HCT116 (cell line): ENCODE results near the gene CCDC74A. TPM values are rescaled to one million over a fixed set of nuclear protein-coding genes. Genes with fewer than 3 reads are reported as not detected.

Source experiments
- ATAC-seq: fragments of 200-7000 bp; cut with Tn5 transposase; 2 replicates; pipeline ENCODE4 v1.9.1; 2020; ENCODE audit warnings: mild to moderate bottlenecking, moderate library complexity
- BruUV-seq: library from RNA; stranded (reverse); fragments of 400-500 nt; replicated peaks from 2 replicates; lab custom pipeline; 2021; lab: Mats Ljungman, UMichigan
- CTCF ChIA-PET: fragments of 300-600 bp; sonication (Branson Sonifier 250); formaldehyde crosslinking; loops from one replicate; lab custom pipeline; 2021; ENCODE audit warnings: antibody characterized with exemption; lab: Charles Lee
- POLR2A ChIA-PET: fragments of 300-600, 350-600 bp; sonication (Branson Sonifier 250); formaldehyde crosslinking; loops from one replicate; lab custom pipeline; 2021; ENCODE audit warnings: antibody characterized with exemption; lab: Charles Lee
- RAD21 ChIA-PET, 2 experiments: fragments of 300-600 bp; sonication (Branson Sonifier 250); formaldehyde crosslinking; loops; one replicate each; lab custom pipeline; 2023; ENCODE audit warnings: low total read pairs in 2 of 2; ENCODE audit not compliant: uncharacterized antibody in 2 of 2, unreplicated experiment in 2 of 2, low non-redundant PET in 1 of 2; lab: Charles Lee
- DNase-seq: peaks from one replicate; pipeline ENCODE4 v3.0.0-alpha.2; 2010; ENCODE audit warnings: low read depth, low spot score
- H2AFZ ChIP-seq: fragments of 200-600 bp; shearing (Covaris generic), sonication (generic); 2 replicates; pipeline ENCODE4 v1.6.1; 2017; ENCODE audit warnings: low read depth, mixed run types, mixed read lengths, antibody characterized with exemption, low read length; ENCODE audit not compliant: poor library complexity, severe bottlenecking
- H3K27ac ChIP-seq: 2 replicates; pipeline ENCODE4 v1.5.1; 2012; ENCODE audit warnings: low read depth, low read length
- H3K27me3 ChIP-seq: fragments of 200-600 bp; sonication (generic); 2 replicates; pipeline ENCODE4 v1.6.1; 2016; ENCODE audit warnings: mixed run types, low read length, mixed read lengths; ENCODE audit not compliant: insufficient read depth
- H3K36me3 ChIP-seq, 2 experiments: fragments of 200-500 bp in 1 of 2; fragments of 200-600 bp in 1 of 2; sonication (Bioruptor generic) in 1 of 2; sonication (generic) in 1 of 2; 2 replicates each; pipeline versions ENCODE4 v1.5.1 to v1.6.1; 2014 to 2016; ENCODE audit warnings: low read length in 2 of 2, inconsistent platforms in 1 of 2, mixed read lengths in 1 of 2, mixed run types in 1 of 2; ENCODE audit not compliant: insufficient read depth in 2 of 2, control insufficient read depth in 1 of 2
- H3K4me1 ChIP-seq, 2 experiments: fragments of 200-600 bp in 1 of 2; sonication (generic) in 1 of 2; 2 replicates each; pipeline versions ENCODE4 v1.5.1 to v1.6.1; 2012 to 2017; ENCODE audit warnings: low read length in 2 of 2, inconsistent platforms in 1 of 2, mild to moderate bottlenecking in 1 of 2, mixed read lengths in 1 of 2, mixed run types in 1 of 2, moderate library complexity in 1 of 2; ENCODE audit not compliant: insufficient read depth in 2 of 2, control insufficient read depth in 1 of 2
- H3K4me2 ChIP-seq: fragments of 200-600 bp; sonication (generic); 2 replicates; pipeline ENCODE4 v1.6.1; 2017; ENCODE audit warnings: mixed run types, low read length, mixed read lengths
- H3K4me3 ChIP-seq, 2 experiments: fragments of 200-600 bp in 1 of 2; sonication (generic) in 1 of 2; replicated peaks in 1 of 2; 2 replicates each; pipeline ENCODE4 v1.5.1; 2011 to 2016; ENCODE audit warnings: low read length in 2 of 2, control low read depth in 1 of 2, low read depth in 1 of 2, mild to moderate bottlenecking in 1 of 2, mixed read lengths in 1 of 2, mixed run types in 1 of 2
- H3K79me2 ChIP-seq: fragments of 200-600 bp; sonication (generic); 2 replicates; pipeline ENCODE4 v1.6.1; 2017; ENCODE audit warnings: mild to moderate bottlenecking, mixed run types, low read length, moderate library complexity, mixed read lengths; ENCODE audit not compliant: insufficient read depth
- H3K9ac ChIP-seq: fragments of 200-600 bp; sonication (generic); 2 replicates; pipeline ENCODE4 v1.6.1; 2016; ENCODE audit warnings: low read length, mixed read lengths
- H3K9me2 ChIP-seq: fragments of 200-600 bp; sonication (generic), shearing (Covaris generic); 2 replicates; pipeline ENCODE4 v1.6.1; 2017; ENCODE audit warnings: mixed run types, mild to moderate bottlenecking, moderate library complexity; ENCODE audit not compliant: insufficient read depth
- H3K9me3 ChIP-seq, 2 experiments: fragments of 200-500 bp in 1 of 2; fragments of 200-600 bp in 1 of 2; sonication (Bioruptor generic) in 1 of 2; sonication (generic) in 1 of 2; 2 replicates each; pipeline ENCODE4 v1.6.1; 2014 to 2017; ENCODE audit warnings: low read length in 2 of 2, mixed read lengths in 2 of 2, inconsistent platforms in 1 of 2, low read depth in 1 of 2, mild to moderate bottlenecking in 1 of 2, mixed run types in 1 of 2, moderate library complexity in 1 of 2; ENCODE audit not compliant: control insufficient read depth in 1 of 2, insufficient read depth in 1 of 2
- H4K20me1 ChIP-seq: fragments of 200-600 bp; sonication (generic), shearing (Covaris generic); 2 replicates; pipeline ENCODE4 v1.6.1; 2017; ENCODE audit warnings: mixed run types, mild to moderate bottlenecking, moderate library complexity; ENCODE audit not compliant: insufficient read depth
- ATF3 ChIP-seq: IDR thresholded peaks from 2 replicates; pipeline ENCODE4 v1.6.1; 2012
- CBX3 ChIP-seq: IDR thresholded peaks from 2 replicates; pipeline ENCODE4 v1.6.1; 2012; ENCODE audit warnings: low read depth
- CEBPB ChIP-seq: IDR thresholded peaks from 2 replicates; pipeline ENCODE4 v1.6.1; 2012; ENCODE audit warnings: low read depth
- CTCF ChIP-seq, 3 experiments: fragments of 200-600 bp in 1 of 3; sonication (generic) in 1 of 3; IDR thresholded peaks in 2 of 3; conservative IDR thresholded peaks in 1 of 3; 2 replicates each; pipeline ENCODE4 v1.5.1; 2012 to 2017; ENCODE audit warnings: low read depth in 2 of 3, low read length in 2 of 3, antibody characterized with exemption in 1 of 3, borderline replicate concordance in 1 of 3, control low read depth in 1 of 3, mild to moderate bottlenecking in 1 of 3, mixed read lengths in 1 of 3, mixed run types in 1 of 3, moderate library complexity in 1 of 3; ENCODE audit not compliant: insufficient read depth in 1 of 3
- EGR1 ChIP-seq: IDR thresholded peaks from 2 replicates; pipeline ENCODE4 v1.6.1; 2012; ENCODE audit warnings: low read depth
- ELF1 ChIP-seq: IDR thresholded peaks from 2 replicates; pipeline ENCODE4 v1.6.1; 2012; ENCODE audit warnings: low read depth, borderline replicate concordance
- EZH2 ChIP-seq: fragments of 200-600 bp; sonication (generic); IDR thresholded peaks from 2 replicates; pipeline ENCODE4 v1.6.1; 2017; ENCODE audit warnings: antibody characterized with exemption, mixed run types
- EZH2phosphoT487 ChIP-seq: fragments of 200-600 bp; IDR thresholded peaks from 2 replicates; pipeline ENCODE4 v1.6.1; 2018; ENCODE audit warnings: antibody characterized with exemption, borderline replicate concordance
- FOSL1 ChIP-seq: IDR thresholded peaks from 2 replicates; pipeline ENCODE4 v1.6.1; 2012; ENCODE audit warnings: low read depth
- MAX ChIP-seq: IDR thresholded peaks from 2 replicates; pipeline ENCODE4 v1.6.1; 2012
- POLR2A ChIP-seq: IDR thresholded peaks from 2 replicates; pipeline ENCODE4 v1.7.0; 2011; ENCODE audit warnings: borderline replicate concordance; ENCODE audit not compliant: insufficient read depth, insufficient read length; ENCODE audit errors: extremely low read depth
- RAD21 ChIP-seq: IDR thresholded peaks from 2 replicates; pipeline ENCODE4 v1.6.1; 2012; ENCODE audit warnings: low read depth, mild to moderate bottlenecking
- REST ChIP-seq: IDR thresholded peaks from 2 replicates; pipeline ENCODE4 v1.6.1; 2012; ENCODE audit warnings: low read depth
- SIN3A ChIP-seq: IDR thresholded peaks from 2 replicates; pipeline ENCODE4 v1.6.1; 2012; ENCODE audit warnings: low read depth
- SP1 ChIP-seq: IDR thresholded peaks from 2 replicates; pipeline ENCODE4 v1.6.1; 2012; ENCODE audit warnings: low read depth
- SRF ChIP-seq: IDR thresholded peaks from 2 replicates; pipeline ENCODE4 v1.6.1; 2012; ENCODE audit warnings: low read depth
- TCF7L2 ChIP-seq: IDR thresholded peaks from 2 replicates; pipeline ENCODE4 v1.7.0; 2011; ENCODE audit warnings: borderline replicate concordance, inconsistent platforms; ENCODE audit not compliant: insufficient read depth, insufficient read length; ENCODE audit errors: extremely low read depth
- YY1 ChIP-seq: IDR thresholded peaks from 2 replicates; pipeline ENCODE4 v1.6.1; 2011; ENCODE audit warnings: low read length, low read depth, moderate library complexity, mild to moderate bottlenecking; ENCODE audit not compliant: insufficient replicate concordance; ENCODE audit errors: extremely low read depth
- ZFX ChIP-seq: fragments of 450-650 bp; IDR thresholded peaks from 2 replicates; pipeline ENCODE4 v1.6.1; 2017
- ZNF274 ChIP-seq: fragments of 200-500 bp; sonication (Bioruptor generic); IDR thresholded peaks from 2 replicates; pipeline ENCODE4 v1.6.1; 2014; ENCODE audit warnings: mild to moderate bottlenecking, low read depth, low read length, inconsistent platforms
- intact Hi-C: fragments of 100-400 bp; cut with micrococcal nuclease; formaldehyde crosslinking; loops from 2 replicates; pipeline ENCODE4 v1.10.0; 2022
- total RNA-seq: library from RNA; stranded (reverse); gene quantifications from one replicate; pipeline ENCODE4 v1.2.1, GENCODE V29; 2021; ENCODE audit not compliant: unreplicated experiment

The CCDC74A gene
- total RNA-seq, 1 experiment from 2014 or later, result 13.6 TPM

- no peak overlapping the region for H3K9ac ChIP-seq
- ChIA-PET POLR2A (no interaction called here), RAD21 (no interaction called here)
- H3K4me3 ChIP-seq, result no peak overlapping the region
- no peaks in the 10 kb centered on the region for H3K4me1 ChIP-seq
- no peak for ATAC-seq
- H3K27ac ChIP-seq, result no peak overlapping the region
- no peak for TF ChIP-seq POLR2A
- TF ChIP-seq CBX3, result no peak
- TF ChIP-seq FOSL1, result no peak
- no peak for TF ChIP-seq TCF7L2
- TF ChIP-seq EZH2, result no peak
- no peak for TF ChIP-seq ZFX
- no peak for TF ChIP-seq EGR1
- TF ChIP-seq EZH2phosphoT487, result no peak
- TF ChIP-seq MAX, result no peak
- no peak for TF ChIP-seq ELF1
- TF ChIP-seq YY1, result no peak
- no peak for TF ChIP-seq ATF3
- TF ChIP-seq SRF, result no peak
- TF ChIP-seq SIN3A, result no peak
- no peak for TF ChIP-seq CTCF (IDR thresholded peaks at IDR 0.05 in 2 of 3, conservative IDR thresholded peaks at IDR 0.05 in 1 of 3; ENCODE audit: borderline replicate concordance in 1 of 3, insufficient read depth in 1 of 3, low read depth in 2 of 3, low read length in 2 of 3)
- no peak for TF ChIP-seq RAD21
- no peak for TF ChIP-seq CEBPB
- TF ChIP-seq REST, result no peak
- TF ChIP-seq SP1, result no peak
- no peak for TF ChIP-seq ZNF274
- TF ChIP-seq, all 23 proteins: peak for 0
- H3K4me2 ChIP-seq, result no peak overlapping the region
- no peaks in the 10 kb centered on the region for H3K36me3 ChIP-seq
- no peaks in the 10 kb centered on the region for H3K79me2 ChIP-seq
- DNase-seq, result no peak
- BruUV-seq, result no TSS peak
- no peak overlapping the region for H2AFZ ChIP-seq
- H3K27me3 ChIP-seq, result peaks cover 79% of the 10 kb centered on the region
- no peaks in the 10 kb centered on the region for H3K9me3 ChIP-seq
- H3K9me2 ChIP-seq, result no peaks in the 10 kb centered on the region
- intact Hi-C loops, result no loop called here
- H4K20me1 ChIP-seq, result no peaks in the 10 kb centered on the region
- CTCF ChIA-PET, result no interaction called here
These were observed 29.3 kb downstream of the CCDC74A start for GRCh38 chr2:131556998-131557397.
